H7 (cell line): ENCODE results near the gene C18orf63. TPM values are rescaled to one million over a fixed set of nuclear protein-coding genes. Genes with fewer than 3 reads are reported as not detected.

Experiments used
- DNase-seq: peaks from one replicate; pipeline ENCODE4 v3.0.0; 2012
- H3K27me3 ChIP-seq: 2 replicates; pipeline ENCODE4 v1.6.0; 2011; ENCODE audit warnings: mild to moderate bottlenecking, low read length; ENCODE audit not compliant: control insufficient read depth, insufficient read depth
- H3K36me3 ChIP-seq: replicated peaks from 2 replicates; pipeline ENCODE4 v1.5.1; 2011; ENCODE audit warnings: low read length; ENCODE audit not compliant: control insufficient read depth, insufficient read depth
- H3K4me3 ChIP-seq: 2 replicates; pipeline ENCODE4 v1.5.1; 2011; ENCODE audit warnings: low read depth, mild to moderate bottlenecking, control low read depth, low read length, moderate library complexity; ENCODE audit not compliant: insufficient read depth
- total RNA-seq: library from RNA; depleted of rRNA; stranded (reverse); fragments of >200 nt; shearing (Covaris generic); gene quantifications from 2 replicates; pipeline ENCODE4 v1.2.3, GENCODE V29; 2014

The C18orf63 gene
- total RNA-seq, 1 experiment from 2014 or later: not detected

DNA sequence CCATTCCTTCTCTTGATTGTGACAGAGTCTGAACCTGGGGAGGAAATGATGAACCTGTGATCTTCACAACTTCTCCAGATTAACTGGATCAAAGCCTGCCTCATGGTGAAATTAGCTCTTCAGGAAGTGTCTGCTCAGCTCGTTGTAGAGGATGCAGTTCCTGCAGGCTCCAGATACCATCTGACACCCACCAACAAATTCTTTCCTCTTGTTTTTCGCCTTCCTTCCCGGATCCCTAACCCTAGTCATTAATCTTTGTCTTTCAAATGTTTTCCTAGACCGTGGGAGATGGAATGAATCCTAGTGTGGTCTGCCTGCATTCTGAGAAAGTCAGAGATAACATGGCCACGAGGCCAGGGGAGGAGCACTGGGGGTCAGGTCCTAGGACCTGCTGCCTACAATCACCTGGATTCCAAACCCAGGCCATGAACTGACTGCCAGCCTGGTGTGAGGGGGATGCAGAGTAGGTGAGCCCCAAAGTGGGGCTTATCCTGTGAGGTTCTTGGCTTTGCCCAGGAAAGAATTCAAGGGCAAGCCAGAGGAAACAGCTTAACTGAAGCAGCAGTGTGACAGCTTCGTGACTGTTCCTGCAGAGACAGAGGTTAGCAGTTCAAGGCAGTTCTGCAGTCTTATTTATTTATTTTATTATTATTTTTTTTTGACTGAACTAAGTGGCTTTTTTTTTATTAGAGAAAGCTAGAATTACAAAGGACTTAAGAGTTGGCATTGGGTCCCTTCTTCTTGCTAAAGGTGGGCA is 73.7 kb downstream of the C18orf63 start:
- Histone ChIP-seq H3K27me3 (no peaks in the 10 kb centered on the region), H3K36me3 (no peaks in the 10 kb centered on the region), H3K4me3 (no peak overlapping the region)
- no peak for DNase-seq

- H3K4me3 ChIP-seq: no peak overlapping the region
- H3K36me3 ChIP-seq: no peaks in the 10 kb centered on the region
- H3K27me3 ChIP-seq: no peaks in the 10 kb centered on the region
- no peak for DNase-seq
These were observed 74.4 kb downstream of the C18orf63 start for GRCh38 chr18:74389991-74390390.

DNA sequence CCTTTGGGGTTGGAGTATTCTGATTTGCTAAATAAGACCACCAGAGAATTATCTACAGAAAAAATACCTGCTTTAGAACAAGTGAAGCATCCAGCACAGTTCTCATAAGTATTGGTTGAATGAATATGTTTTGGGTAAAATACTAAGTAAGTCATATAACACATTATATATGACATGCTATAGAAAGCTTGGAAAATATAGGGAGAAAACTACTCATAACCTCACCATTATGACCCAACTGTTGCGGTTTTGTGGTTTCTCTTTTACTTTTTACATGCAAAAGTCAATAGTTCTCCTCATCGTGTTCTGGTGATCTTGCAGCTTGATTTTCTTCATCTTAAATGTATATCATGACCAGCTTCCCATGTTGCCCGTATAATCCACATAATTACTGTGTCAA is 75.3 kb downstream of the C18orf63 start:
- no peaks in the 10 kb centered on the region for H3K36me3 ChIP-seq
- no peak overlapping the region for H3K4me3 ChIP-seq
- DNase-seq: no peak
- H3K27me3 ChIP-seq: no peaks in the 10 kb centered on the region

GRCh38 chr18:74392323-74392722 is 76.7 kb downstream of the C18orf63 start:
- DNase-seq: no peak
- Histone ChIP-seq H3K36me3 (no peaks in the 10 kb centered on the region), H3K4me3 (no peak overlapping the region), H3K27me3 (no peaks in the 10 kb centered on the region)

GRCh38 chr18:74395006-74395405 is 79.4 kb downstream of the C18orf63 start:
- DNase-seq: no peak

GRCh38 chr18:74395648-74396154 is 80.1 kb downstream of the C18orf63 start:
- H3K4me3 ChIP-seq: no peak overlapping the region
- DNase-seq: no peak
- H3K27me3 ChIP-seq: no peaks in the 10 kb centered on the region
- no peaks in the 10 kb centered on the region for H3K36me3 ChIP-seq

More at GRCh38 chr18:74395006-74395405, 79.4 kb downstream of the C18orf63 start:
- Histone ChIP-seq H3K4me3 (no peak overlapping the region), H3K27me3 (no peaks in the 10 kb centered on the region), H3K36me3 (no peaks in the 10 kb centered on the region)

DNA sequence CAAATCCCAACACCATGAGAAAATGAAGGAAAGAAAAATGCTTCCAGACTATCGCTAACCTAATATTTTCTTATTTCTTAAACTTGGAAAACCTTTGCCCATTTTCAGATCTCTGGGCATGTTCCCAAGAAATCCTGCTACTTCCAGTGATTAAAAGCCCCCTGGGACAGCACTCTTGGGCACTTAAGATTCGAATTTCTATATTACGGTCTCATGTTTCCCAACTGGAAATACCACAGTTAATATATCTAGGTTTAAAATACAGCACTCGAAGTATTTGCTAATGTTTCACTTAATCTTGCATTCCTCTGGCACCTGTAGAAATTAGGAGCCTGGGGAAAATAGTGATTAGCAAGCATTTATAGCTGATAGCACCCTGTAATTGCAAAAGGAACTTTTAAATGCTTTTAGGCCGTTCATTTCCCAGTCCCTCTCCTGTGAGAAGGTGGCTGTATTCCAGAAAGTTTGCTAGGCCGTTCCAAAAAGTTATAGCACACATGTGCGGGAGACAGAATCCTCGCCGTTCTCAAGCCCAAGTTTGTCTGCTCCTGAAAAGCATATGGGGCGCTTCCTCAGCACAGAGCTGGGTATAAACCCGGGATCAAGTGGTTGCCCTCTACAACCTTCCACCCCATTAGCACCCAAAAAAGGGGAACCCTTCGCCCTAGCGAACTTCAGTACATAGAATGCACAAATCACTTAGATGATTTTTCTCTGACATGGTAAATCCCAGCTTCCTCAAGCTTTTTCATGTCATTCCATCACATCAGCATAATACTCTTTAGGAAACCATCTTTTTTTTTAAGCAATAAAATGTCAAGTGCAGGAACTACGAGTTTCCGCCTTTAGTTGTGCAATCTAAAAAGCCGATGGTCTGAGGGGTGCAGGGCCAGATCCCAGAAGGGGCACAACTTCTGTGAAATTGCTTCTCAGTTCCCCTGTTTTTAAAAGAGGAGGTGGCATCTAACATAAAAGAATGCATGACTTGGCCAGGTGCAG is 80.8 kb downstream of the C18orf63 start:
- Histone ChIP-seq H3K27me3 (no peaks in the 10 kb centered on the region), H3K36me3 (no peaks in the 10 kb centered on the region), H3K4me3 (no peak overlapping the region)
- DNase-seq: no peak

- Histone ChIP-seq H3K36me3 (no peaks in the 10 kb centered on the region), H3K4me3 (no peak overlapping the region), H3K27me3 (no peaks in the 10 kb centered on the region)
- DNase-seq: no peak
These were observed 81.9 kb downstream of the C18orf63 start for GRCh38 chr18:74397572-74397971.

DNA sequence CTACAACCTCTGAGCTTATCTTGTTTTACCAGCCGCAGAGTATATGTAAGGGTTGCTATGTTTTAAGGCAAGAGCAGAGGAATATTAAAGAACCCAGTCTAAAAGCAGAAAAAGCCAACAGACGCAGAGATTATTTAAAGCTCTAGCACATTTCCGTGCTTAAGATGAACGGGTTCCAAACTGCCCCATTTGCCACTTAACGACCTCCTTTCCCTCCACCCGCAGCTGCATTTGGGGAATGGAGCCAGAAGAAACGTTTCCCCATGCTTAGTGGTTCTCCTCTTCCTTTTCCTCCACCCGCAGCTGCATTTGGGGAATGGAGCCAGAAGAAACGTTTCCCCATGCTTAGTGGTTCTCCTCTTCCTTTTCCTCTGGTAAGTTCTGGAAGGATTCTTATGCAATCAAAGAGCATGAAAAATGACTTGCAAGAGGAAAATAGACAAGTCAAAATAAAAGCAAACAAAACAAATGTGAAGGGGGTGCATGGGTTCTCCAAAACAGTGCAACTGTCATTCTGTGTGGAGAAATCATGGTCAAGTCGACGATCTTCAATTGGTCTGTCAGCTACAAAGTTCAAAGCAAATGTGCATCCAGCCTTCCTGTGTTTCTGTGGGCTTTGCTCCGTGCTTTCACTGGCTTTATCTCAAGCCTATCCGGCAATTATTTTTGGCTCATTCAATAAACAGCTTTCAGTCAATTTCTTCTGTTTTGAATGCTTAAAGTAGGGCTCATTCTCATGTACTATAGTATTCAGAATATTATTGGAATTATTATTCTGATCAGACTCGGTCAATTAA is 83.7 kb downstream of the C18orf63 start:
- Histone ChIP-seq H3K4me3 (no peak overlapping the region), H3K27me3 (no peaks in the 10 kb centered on the region), H3K36me3 (no peaks in the 10 kb centered on the region)
- DNase-seq: no peak

DNA sequence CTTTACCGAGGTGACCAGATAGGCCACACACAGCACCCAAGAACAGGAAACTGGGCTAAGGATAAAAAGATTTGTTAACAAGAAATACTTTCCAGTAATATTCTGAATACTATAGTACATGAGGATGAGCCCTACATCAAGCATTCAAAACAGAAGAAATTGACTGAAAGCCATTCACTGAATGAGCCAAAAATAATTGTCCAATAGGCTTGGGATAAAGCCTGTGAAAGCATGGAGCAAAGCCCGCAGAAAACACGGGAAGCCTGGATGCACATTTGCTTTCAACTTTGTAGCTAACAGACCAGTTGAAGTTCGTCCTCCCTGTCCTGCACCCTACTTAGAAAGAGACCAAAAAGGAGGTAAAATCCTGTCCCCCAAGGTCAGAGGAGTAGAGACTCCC is 85.2 kb downstream of the C18orf63 start:
- no peak for DNase-seq
- Histone ChIP-seq H3K36me3 (no peaks in the 10 kb centered on the region), H3K27me3 (no peaks in the 10 kb centered on the region), H3K4me3 (no peak overlapping the region)

- Histone ChIP-seq H3K4me3 (no peak overlapping the region), H3K36me3 (no peaks in the 10 kb centered on the region), H3K27me3 (no peaks in the 10 kb centered on the region)
- no peak for DNase-seq
These were observed 87.3 kb downstream of the C18orf63 start for GRCh38 chr18:74402806-74403433.

DNA sequence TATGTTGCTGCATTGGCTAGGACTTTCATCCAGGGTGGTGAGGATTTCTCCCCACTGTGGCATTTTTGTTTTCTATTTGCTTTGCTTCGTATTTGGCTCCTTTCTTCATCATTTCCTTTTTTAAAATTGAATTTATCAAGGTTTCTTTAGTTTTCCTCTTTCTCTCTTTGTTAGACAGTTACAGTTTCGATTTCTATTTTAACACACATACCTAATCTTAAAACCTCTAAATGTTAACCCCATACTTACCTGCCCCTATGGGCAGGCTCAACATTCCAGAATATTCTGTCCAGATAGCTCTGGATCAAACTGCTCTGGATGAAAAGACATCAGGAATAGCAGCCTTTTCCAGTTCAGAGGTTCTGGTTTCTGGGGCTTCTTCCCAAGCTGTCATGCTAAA is 92.2 kb downstream of the C18orf63 start:
- Histone ChIP-seq H3K36me3 (no peaks in the 10 kb centered on the region), H3K4me3 (no peak overlapping the region), H3K27me3 (no peaks in the 10 kb centered on the region)
- no peak for DNase-seq
